Measurements from ENCODE around the gene PAAF1. TPM values are rescaled to one million over a fixed set of nuclear protein-coding genes. Genes with fewer than 3 reads are reported as not detected.

PAAF1 gene
- total RNA-seq, 1 donor from 2014 or later: 9.8 TPM

DNA sequence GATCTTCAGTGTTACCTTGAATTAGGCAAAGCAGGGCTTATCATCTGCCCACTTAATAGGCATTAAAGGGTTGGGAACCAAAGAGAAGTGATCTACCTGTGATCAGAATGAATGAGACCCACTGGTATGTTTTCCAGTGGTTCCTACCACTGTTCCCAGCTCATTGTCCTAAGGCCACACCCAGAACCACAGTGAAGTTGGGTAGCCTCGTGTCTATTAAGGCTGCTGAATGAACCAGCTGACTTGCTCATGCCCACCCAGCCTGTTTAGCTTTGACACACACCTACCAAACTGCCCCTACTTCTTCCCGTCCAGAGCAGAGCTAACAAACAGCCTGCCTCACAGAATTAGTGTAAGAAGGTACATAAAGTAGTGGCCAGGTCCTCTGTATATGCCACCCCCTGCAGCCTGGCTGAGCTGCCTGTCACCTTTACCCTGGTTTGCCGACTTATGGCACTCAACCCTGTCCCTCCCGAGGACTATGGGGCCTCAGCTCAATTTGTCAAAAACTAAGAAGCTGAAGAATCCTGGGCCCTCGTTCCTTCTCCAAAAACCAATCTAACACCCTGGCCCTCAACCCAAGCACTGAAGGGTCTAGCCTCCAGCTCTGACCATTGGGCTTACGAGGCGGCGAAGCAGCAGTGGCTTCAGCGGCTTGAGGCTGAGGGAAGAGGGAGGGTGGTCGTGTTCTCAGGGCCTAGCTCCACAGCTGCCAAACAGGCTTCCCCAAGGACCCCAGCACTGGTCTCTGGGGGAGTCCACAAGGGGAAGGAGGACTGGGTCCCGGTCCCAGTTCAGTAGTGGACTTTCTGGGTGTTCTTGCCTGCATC lies 96.0 kb downstream of the PAAF1 start:
- peak; percentile 9 for ATAC-seq

DNA sequence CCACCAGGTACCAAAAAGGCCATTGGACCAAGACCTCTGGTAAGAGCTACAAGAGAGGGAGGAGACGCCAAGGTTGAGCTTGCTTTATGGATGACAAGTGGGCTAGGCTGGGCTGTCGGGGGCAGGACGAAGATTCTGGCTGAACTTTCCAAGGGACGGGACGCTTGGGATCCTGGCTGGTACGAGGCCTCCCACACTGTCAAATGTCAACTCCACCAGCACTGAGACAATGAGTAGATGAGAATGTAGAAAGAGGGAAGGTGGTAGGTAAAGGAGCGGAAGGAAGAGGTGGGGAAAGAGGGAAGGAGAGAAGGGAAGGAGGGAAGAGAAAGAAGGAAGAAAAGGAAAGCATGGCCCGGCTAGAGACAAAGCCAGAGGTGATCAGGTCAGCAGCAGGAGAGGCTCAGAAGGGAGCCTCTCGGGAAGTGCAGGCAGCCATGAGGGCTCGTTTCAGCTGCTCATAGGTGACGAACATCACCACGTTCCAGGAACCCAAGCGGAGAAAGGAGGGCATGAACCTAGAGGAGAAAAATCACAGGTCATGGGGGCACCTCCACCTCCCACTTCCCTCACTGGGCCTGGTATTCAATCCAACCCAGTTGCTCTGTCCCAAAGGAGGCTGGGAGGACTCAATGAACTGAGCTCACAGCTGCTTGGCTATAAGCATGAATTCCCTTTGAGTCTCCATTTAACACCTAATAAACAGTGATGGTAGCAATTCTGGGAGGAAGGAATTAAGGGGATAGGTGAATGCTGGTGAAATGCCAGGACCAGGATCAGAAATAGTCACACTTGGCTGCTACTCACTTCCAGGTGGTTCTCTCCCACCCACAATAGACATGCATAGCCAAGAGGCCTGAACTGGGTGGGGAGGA lies 98.0 kb downstream of the PAAF1 start:
- ATAC-seq: no peak

DNA sequence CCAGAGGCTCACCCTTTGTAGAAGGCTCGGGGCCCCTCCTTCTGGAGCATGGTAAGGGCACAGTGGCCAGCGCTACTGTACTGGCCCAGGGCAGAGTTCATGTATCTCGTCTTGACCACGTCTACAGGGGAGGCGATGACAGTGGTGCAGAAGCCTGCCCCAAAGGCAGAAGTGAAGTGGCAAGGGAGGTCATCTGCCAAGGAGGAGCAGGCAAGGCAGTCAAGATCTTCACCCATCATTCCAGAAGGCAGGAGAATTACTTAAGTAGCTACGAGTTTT lies 98.6 kb downstream of the PAAF1 start:
- no peak for ATAC-seq

DNA sequence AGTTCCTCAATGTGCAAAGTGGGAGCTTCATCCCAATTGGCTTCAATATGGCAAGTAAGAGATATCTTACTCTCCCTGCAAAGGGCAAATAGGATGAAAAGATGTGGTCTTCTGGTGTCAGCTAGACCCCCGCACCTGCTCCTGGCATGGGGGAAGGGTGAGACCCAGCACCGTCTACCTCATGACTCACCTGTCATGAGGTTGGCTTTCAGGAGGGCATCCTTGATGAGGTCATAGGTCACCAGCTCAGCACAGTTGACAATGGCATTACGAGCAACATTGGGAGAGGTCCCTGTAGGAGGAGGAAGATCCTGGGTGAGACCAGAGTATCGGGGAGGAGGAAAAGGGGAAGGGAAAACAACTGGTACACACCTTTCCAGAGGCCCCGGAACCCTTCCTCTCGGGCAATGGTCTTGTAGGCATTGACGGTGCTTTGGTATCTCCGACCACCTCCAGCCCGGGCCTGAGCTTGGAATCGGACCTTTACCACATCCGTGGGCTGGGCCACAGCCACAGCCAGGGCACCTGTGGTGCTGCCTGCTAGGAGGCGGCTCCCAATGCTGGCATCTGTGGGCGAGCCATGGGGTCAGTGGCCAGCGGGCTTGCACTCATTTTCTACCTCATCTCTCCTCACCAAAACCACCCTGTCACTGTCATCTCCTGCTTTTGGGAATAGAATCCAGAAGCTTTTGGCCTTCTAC lies 99.8 kb downstream of the PAAF1 start:
- no peak for ATAC-seq

DNA sequence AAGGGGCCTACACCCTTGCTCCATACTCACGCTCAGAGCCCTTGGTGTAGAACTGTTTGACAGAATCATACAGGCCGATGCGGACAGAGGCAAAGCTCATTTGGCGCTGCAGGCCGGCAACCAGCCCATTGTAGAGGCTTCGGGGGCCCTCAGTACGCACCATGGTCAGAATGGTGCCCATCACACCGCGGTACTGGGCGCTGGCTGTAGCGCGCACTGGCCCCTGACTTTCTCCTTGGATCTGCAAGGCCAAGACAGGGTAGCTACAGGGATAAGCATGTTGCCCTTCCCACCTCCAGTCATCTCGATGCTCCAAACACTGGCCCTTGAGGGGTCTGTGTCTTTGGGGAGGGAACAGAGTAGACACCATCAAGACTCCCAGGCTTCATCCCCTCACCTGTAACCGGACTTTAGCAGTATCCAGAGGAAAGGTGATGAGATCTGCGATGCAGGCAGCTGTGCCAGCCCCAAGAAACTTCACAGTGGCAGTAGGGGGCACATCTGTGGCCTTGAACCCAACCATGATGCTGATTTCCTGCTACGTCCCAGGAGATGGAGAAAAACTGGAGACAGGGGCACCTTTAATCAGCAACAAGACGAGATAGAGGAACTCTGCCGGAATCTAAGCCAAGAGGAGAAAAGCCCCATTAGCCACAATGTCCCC lies 101.2 kb downstream of the PAAF1 start:
- no peak for ATAC-seq

DNA sequence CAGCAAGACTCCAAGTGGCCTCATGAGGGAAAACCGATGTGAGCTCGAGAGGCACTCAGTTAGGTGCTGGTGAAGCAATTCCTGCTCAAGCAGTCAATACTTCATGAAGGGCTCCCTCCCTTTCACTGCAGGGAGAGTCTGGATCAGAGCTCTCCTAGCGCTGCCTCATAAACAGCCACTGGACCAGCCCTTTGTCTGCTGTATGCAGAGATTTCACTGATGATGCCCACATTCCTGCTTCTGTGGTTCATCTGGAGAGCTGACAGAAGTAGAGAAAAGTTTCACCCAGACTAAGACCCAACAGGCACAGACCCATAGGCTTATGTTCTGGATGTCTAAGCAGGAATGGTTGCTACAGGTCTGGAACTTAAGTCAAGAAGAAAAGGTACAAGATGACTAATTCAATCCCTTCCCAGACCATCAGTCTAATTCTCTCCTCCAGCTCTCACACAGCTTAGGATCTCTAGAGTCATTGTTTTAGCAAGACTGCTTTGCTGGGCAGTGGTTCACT lies 101.8 kb downstream of the PAAF1 start:
- no peak for ATAC-seq

DNA sequence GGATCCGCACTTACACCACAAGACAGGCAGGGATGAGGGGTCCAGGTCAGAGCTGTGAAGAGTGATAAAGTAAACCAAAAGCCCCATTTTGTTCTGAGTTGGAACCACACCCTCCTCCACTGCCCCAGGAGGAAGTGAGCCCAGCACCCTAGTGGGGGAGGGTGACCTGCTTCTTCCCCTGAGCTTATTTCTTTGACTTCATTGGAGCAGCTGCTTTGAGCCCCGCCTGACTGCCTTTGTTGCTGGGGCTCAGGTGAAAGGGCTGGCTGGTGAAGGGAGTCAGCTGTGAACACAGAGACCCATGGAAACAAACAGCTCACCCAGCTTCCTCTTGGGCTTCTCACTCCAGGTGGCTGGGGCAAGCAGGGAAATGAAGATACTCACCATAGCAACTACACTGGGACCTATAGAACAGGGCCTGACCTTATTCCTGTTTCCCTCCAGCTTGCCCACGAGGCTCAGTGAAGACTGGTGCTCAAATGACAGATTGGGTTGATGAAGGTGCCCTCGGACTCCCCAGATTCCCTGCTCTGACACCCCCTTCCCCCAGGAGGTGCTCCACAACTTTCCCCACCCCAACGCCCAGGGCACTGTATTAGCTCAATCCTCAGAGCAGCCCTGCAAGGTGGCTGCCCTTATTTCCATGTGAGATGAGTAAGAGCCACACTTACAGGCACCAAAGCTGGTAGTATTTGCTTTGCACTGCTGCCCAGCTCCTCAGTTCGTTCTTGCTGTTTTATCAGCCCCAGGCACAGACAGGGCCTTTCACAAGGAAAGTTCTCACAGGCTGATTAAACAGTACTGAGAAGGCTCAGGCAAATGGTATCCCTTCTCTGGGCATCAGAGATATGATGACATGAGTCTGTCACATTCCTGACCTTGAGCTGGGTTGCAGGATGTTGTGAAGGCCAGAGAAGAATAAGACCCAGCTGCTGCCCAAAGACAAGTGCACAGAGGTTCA lies 103.5 kb downstream of the PAAF1 start:
- peak; percentile 49 for ATAC-seq

Other genes with a start within 250 kb of the PAAF1 start
- gene PLEKHB1, start 230.4 kb upstream of the PAAF1 start, total RNA-seq: 1.4 TPM
- 137 TPM for gene RAB6A, start 115.9 kb upstream of the PAAF1 start, total RNA-seq
- gene MRPL48, start 89.1 kb upstream of the PAAF1 start, total RNA-seq: 25.8 TPM
- gene COA4, start 153 bp upstream of the PAAF1 start, total RNA-seq: 46.8 TPM
- gene DNAJB13, start 74.0 kb downstream of the PAAF1 start, total RNA-seq: not detected
- gene UCP2, start 105.8 kb downstream of the PAAF1 start, total RNA-seq: 5.3 TPM
- gene UCP3, start 132.1 kb downstream of the PAAF1 start, total RNA-seq: 0.28 TPM